ENCODE data around the gene ARID5B. TPM values are rescaled to one million over a fixed set of nuclear protein-coding genes. Genes with fewer than 3 reads are reported as not detected.

ARID5B gene
- total and polyA plus RNA-seq, 2 donors (not counting 3 experiments of a cell fraction or from before 2014, with no cell fraction given), result 5.6 to 8.9 TPM

DNA sequence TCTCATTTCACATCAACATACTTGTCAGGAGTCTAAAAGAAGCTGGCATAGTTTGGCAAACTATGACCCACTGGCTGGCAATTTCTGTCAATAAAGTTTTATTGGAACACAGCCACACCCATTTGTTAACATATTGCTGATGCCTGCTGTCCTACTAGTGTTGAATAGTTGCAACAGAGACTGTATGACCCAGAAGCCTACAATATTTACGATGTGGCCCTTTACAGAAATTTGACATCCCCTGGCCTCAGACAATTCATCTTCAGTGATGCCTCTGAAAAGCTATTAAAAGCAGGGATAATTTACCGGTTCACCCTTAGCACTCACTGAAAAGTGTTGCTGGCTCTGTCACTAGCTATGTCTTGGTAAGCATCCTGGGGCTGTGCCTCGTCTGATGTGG, 155.2 kb downstream of the ARID5B start:
- ChIA-PET POLR2A (no interaction called here), CTCF (interaction anchor here (1.2 kb wide), 2 partner anchors 10 to 17 kb away, joined by 4 to 5 read pairs; no protein-coding TSS in a partner anchor)
- Histone ChIP-seq H3K27me3 (ENCODE audit: control insufficient read depth in 2 of 2, insufficient read depth in 2 of 2, low read length in 2 of 2) (no peaks in the 10 kb centered on the region), H3K36me3 (ENCODE audit: control insufficient read depth in 2 of 2, extremely low read depth in 1 of 2, insufficient read depth in 2 of 2, low read length in 2 of 2) (peaks cover 4 to 10% of the 10 kb centered on the region in 2 experiments), H3K9ac (replicated peaks; ENCODE audit: extremely low read depth, insufficient read depth, low read length) (no peak overlapping the region), H3K4me1 (ENCODE audit: control insufficient read depth, extremely low read depth, insufficient read depth, low read length) (peaks cover 8% of the 10 kb centered on the region), H3K9me3 (replicated peaks; ENCODE audit: control insufficient read depth, insufficient read depth, low read length) (no peaks in the 10 kb centered on the region), H4K20me1 (replicated peaks; ENCODE audit: control insufficient read depth, extremely low read depth, insufficient read depth, low read length) (no peaks in the 10 kb centered on the region), H3K79me2 (ENCODE audit: control insufficient read depth, insufficient read depth, low read length) (no peaks in the 10 kb centered on the region), H2AFZ (ENCODE audit: low read depth, low read length) (no peak overlapping the region), H3K9me1 (replicated peaks; ENCODE audit: control insufficient read depth, extremely low read depth, insufficient read depth, low read length) (no peaks in the 10 kb centered on the region), H3K4me3 (replicated peaks in 1 of 3; ENCODE audit: insufficient read depth in 1 of 3, low read depth in 1 of 3, low read length in 3 of 3) (no peak overlapping the region), H3K4me2 (ENCODE audit: insufficient read depth, low read length) (no peak overlapping the region), H3K27ac (ENCODE audit: insufficient read depth, low read depth, low read length) (no peak overlapping the region)
- BruUV-seq (replicated peaks), result no TSS peak
- no peak for FAIRE-seq
- no peak for DNase-seq (ENCODE audit: low read depth, low spot score)
- TF ChIP-seq, protein P1, sequence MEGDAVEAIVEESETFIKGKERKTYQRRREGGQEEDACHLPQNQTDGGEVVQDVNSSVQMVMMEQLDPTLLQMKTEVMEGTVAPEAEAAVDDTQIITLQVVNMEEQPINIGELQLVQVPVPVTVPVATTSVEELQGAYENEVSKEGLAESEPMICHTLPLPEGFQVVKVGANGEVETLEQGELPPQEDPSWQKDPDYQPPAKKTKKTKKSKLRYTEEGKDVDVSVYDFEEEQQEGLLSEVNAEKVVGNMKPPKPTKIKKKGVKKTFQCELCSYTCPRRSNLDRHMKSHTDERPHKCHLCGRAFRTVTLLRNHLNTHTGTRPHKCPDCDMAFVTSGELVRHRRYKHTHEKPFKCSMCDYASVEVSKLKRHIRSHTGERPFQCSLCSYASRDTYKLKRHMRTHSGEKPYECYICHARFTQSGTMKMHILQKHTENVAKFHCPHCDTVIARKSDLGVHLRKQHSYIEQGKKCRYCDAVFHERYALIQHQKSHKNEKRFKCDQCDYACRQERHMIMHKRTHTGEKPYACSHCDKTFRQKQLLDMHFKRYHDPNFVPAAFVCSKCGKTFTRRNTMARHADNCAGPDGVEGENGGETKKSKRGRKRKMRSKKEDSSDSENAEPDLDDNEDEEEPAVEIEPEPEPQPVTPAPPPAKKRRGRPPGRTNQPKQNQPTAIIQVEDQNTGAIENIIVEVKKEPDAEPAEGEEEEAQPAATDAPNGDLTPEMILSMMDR (IDR thresholded peaks at IDR 0.05; ENCODE audit: extremely low read depth in 1 of 2, insufficient read depth in 1 of 2, low read depth in 1 of 2, low read length in 2 of 2), result no peak
- no peak for TF ChIP-seq POLR2AphosphoS5 (IDR thresholded peaks at IDR 0.05; ENCODE audit: insufficient read depth, low read depth, low read length)
- TF ChIP-seq JUN (IDR thresholded peaks at IDR 0.05; ENCODE audit: borderline replicate concordance, insufficient read depth, insufficient read length, low read depth), result no peak
- no peak for TF ChIP-seq EZH2 (IDR thresholded peaks at IDR 0.05; ENCODE audit: borderline replicate concordance, low read depth, low read length, severe bottlenecking)
- TF ChIP-seq FOS (IDR thresholded peaks at IDR 0.05; ENCODE audit: borderline replicate concordance, insufficient read depth, low read length), result no peak
- TF ChIP-seq POLR2A (IDR thresholded peaks at IDR 0.05; ENCODE audit: low read depth, low read length), result no peak
- TF ChIP-seq, protein P2, sequence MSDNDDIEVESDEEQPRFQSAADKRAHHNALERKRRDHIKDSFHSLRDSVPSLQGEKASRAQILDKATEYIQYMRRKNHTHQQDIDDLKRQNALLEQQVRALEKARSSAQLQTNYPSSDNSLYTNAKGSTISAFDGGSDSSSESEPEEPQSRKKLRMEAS (IDR thresholded peaks at IDR 0.05; ENCODE audit: insufficient read depth, insufficient read length), result no peak
- no peak for TF ChIP-seq GATA2 (IDR thresholded peaks at IDR 0.05; ENCODE audit: insufficient read depth, insufficient read length, low read depth, low read length)
- no peak for TF ChIP-seq MYC (IDR thresholded peaks at IDR 0.05; ENCODE audit: low read depth, low read length)
- dilution Hi-C loops (cut with MboI; ENCODE audit: extremely low pct_ligation_motif_present, low sequenced_read_pairs) (no loop called here), intact Hi-C loops (cut with micrococcal nuclease) (no loop called here)

All from endothelial cell of umbilical vein (primary cell).